CD14-positive monocyte (primary cell): Measurements from ENCODE around the gene PRR15. TPM values are rescaled to one million over a fixed set of nuclear protein-coding genes. Genes with fewer than 3 reads are reported as not detected.

Source experiments
- DNase-seq, 3 donors: peaks; one replicate each; pipeline ENCODE4 v3.0.0-alpha.2; 2011 to 2022
- H2AFZ ChIP-seq: 2 replicates; pipeline ENCODE4 v1.6.0; 2012; ENCODE audit warnings: mild to moderate bottlenecking, low read depth, low read length, inconsistent platforms; ENCODE audit not compliant: insufficient read depth, poor library complexity, severe bottlenecking
- H3K27ac ChIP-seq, 2 donors: 1 replicate in 1 of 2; 2 replicates in 1 of 2; pipeline ENCODE4 v1.5.1; 2012 to 2013; ENCODE audit warnings: low read length in 2 of 2, control low read depth in 1 of 2, inconsistent platforms in 1 of 2, low read depth in 1 of 2, mild to moderate bottlenecking in 1 of 2
- H3K27me3 ChIP-seq, 2 donors: one replicate each; pipeline versions ENCODE4 v1.6.0 to v1.6.1; 2011 to 2013; ENCODE audit warnings: low read length in 2 of 2; ENCODE audit not compliant: control insufficient read depth in 2 of 2, insufficient read depth in 2 of 2
- H3K36me3 ChIP-seq, 2 donors: replicated peaks in 1 of 2; 1 replicate in 1 of 2; 2 replicates in 1 of 2; pipeline versions ENCODE4 v1.5.1 to v1.6.1; 2012 to 2013; ENCODE audit warnings: low read length in 2 of 2, control low read depth in 1 of 2, inconsistent platforms in 1 of 2, mild to moderate bottlenecking in 1 of 2; ENCODE audit not compliant: insufficient read depth in 2 of 2, control insufficient read depth in 1 of 2
- H3K4me1 ChIP-seq, 2 donors: 1 replicate in 1 of 2; 2 replicates in 1 of 2; pipeline versions ENCODE4 v1.5.1 to v1.6.1; 2012 to 2013; ENCODE audit warnings: low read length in 2 of 2, control low read depth in 1 of 2, inconsistent platforms in 1 of 2, mild to moderate bottlenecking in 1 of 2, moderate library complexity in 1 of 2; ENCODE audit not compliant: insufficient read depth in 2 of 2, control insufficient read depth in 1 of 2
- H3K4me2 ChIP-seq: replicated peaks from 2 replicates; pipeline ENCODE3; 2012; ENCODE audit warnings: low read length, moderate library complexity, mild to moderate bottlenecking; ENCODE audit not compliant: poor library complexity, severe bottlenecking; ENCODE audit errors: extremely low read depth
- H3K4me3 ChIP-seq, 3 experiments: fragments of 200-600 bp in 1 of 3; sonication (generic) in 1 of 3; replicated peaks in 1 of 3; 1 replicate in 2 of 3; 2 replicates in 1 of 3; pipeline ENCODE4 v1.5.1; 2011 to 2013; ENCODE audit warnings: low read length in 3 of 3, mild to moderate bottlenecking in 3 of 3, control low read depth in 2 of 3, low read depth in 2 of 3, inconsistent platforms in 1 of 3, moderate library complexity in 1 of 3
- H3K79me2 ChIP-seq: 2 replicates; pipeline ENCODE4 v1.6.0; 2012; ENCODE audit warnings: mild to moderate bottlenecking, control low read depth, inconsistent platforms, low read length, moderate library complexity; ENCODE audit not compliant: insufficient read depth
- H3K9ac ChIP-seq: 2 replicates; pipeline ENCODE4 v1.6.0; 2017; ENCODE audit warnings: low read length, mild to moderate bottlenecking; ENCODE audit not compliant: insufficient read depth, poor library complexity, severe bottlenecking
- H3K9me3 ChIP-seq, 2 donors: replicated peaks in 1 of 2; 1 replicate in 1 of 2; 2 replicates in 1 of 2; pipeline versions ENCODE4 v1.5.1 to v1.6.1; 2012 to 2013; ENCODE audit warnings: low read length in 2 of 2, control low read depth in 1 of 2; ENCODE audit not compliant: control insufficient read depth in 1 of 2, insufficient read depth in 1 of 2
- H4K20me1 ChIP-seq: 2 replicates; pipeline ENCODE4 v1.6.0; 2012; ENCODE audit warnings: mild to moderate bottlenecking, low read length, control low read depth, moderate library complexity; ENCODE audit not compliant: insufficient read depth
- H3K27ac Mint-ChIP-seq, 7 donors: one replicate each; pipeline ENCODE4 v1.8.0; 2020; ENCODE audit warnings: mild to moderate bottlenecking in 7 of 7, mixed read lengths in 7 of 7, moderate library complexity in 6 of 7, inconsistent platforms in 2 of 7
- H3K27me3 Mint-ChIP-seq, 3 donors: one replicate each; pipeline ENCODE4 v1.8.0; 2021 to 2022; ENCODE audit warnings: low read depth in 3 of 3, mild to moderate bottlenecking in 3 of 3, mixed read lengths in 3 of 3, moderate library complexity in 3 of 3, inconsistent platforms in 1 of 3
- H3K36me3 Mint-ChIP-seq, 2 donors: one replicate each; pipeline ENCODE4 v1.8.0; 2020; ENCODE audit warnings: mixed read lengths in 2 of 2, inconsistent platforms in 1 of 2, mild to moderate bottlenecking in 1 of 2
- H3K4me1 Mint-ChIP-seq: one replicate; pipeline ENCODE4 v1.8.0; 2020; ENCODE audit warnings: mild to moderate bottlenecking, mixed read lengths
- H3K4me3 Mint-ChIP-seq, 2 donors: one replicate each; pipeline ENCODE4 v1.8.0; 2020; ENCODE audit warnings: mild to moderate bottlenecking in 2 of 2, mixed read lengths in 2 of 2, moderate library complexity in 1 of 2
- H3K9me3 Mint-ChIP-seq, 7 donors: one replicate each; pipeline ENCODE4 v1.8.0; 2020 to 2022; ENCODE audit warnings: mixed read lengths in 7 of 7, mild to moderate bottlenecking in 6 of 7, moderate library complexity in 6 of 7, inconsistent platforms in 2 of 7
- CTCF ChIP-seq: fragments of 200-600 bp; IDR thresholded peaks from one replicate; pipeline ENCODE4 v1.8.0; 2022; ENCODE audit warnings: antibody characterized with exemption, mild to moderate bottlenecking
- WGBS: methylation state at CpG from one replicate; pipeline ENCODE4 v1.1.5; 2013; ENCODE audit warnings: missing lambda C conversion rate; ENCODE audit not compliant: insufficient coverage; 5-methylcytosine and 5-hydroxymethylcytosine counted together
- intact Hi-C, 2 donors: fragments of 100-400 bp; cut with micrococcal nuclease; formaldehyde crosslinking; loops; one replicate each; pipeline versions ENCODE4 v1.15.0 to v1.15.1; 2023
- polyA plus RNA-seq, 3 donors: library from polyadenylated mRNA; depleted of rRNA in 1 of 3; unstranded in 2 of 3; stranded (reverse) in 1 of 3; fragments of 300-500 nt in 2 of 3; fragments of >200 nt in 1 of 3; fragmentation: Illumina TruSeq in 2 of 3; gene quantifications; 1 replicate in 2 of 3; 2 replicates in 1 of 3; pipeline ENCODE4 v1.2.3, GENCODE V29; 2012 to 2021

The PRR15 gene
- polyA plus RNA-seq, 3 donors = not detected

GRCh38 chr7:29567174-29567573, 3.5 kb downstream of the PRR15 start:
- no peak overlapping the region for H3K4me3 ChIP-seq
- peaks cover 43% of the 10 kb centered on the region in 2 donors for H3K4me1 ChIP-seq
- no peak overlapping the region for H3K9ac ChIP-seq
- H2AFZ ChIP-seq = no peak overlapping the region
- TF ChIP-seq CTCF = no peak
- H3K9me3 ChIP-seq = peaks cover 0 to 15% of the 10 kb centered on the region in 2 donors
- Mint-ChIP-seq H3K27ac (no peak overlapping the region), H3K4me3 (peak overlapping the region in 1 of 2 donors; percentile 98), H3K9me3 (peaks cover 0 to 22% (median 10%) of the 10 kb centered on the region in 7 donors), H3K27me3 (peaks cover 63 to 75% (median 64%) of the 10 kb centered on the region in 3 donors), H3K4me1 (peaks cover 41% of the 10 kb centered on the region), H3K36me3 (peaks cover 7 to 18% of the 10 kb centered on the region in 2 donors)
- whole genome bisulfite sequencing = no CpG with 5 or more reads among the region's 2 CpGs
- intact Hi-C loops = no loop called here
- peaks cover 66 to 81% of the 10 kb centered on the region in 2 donors for H3K27me3 ChIP-seq
- no peak overlapping the region for H3K27ac ChIP-seq
- no peaks in the 10 kb centered on the region for H3K79me2 ChIP-seq
- no peak overlapping the region for H3K4me2 ChIP-seq
- no peak for DNase-seq
- H3K36me3 ChIP-seq = no peaks in the 10 kb centered on the region
- H4K20me1 ChIP-seq = no peaks in the 10 kb centered on the region

GRCh38 chr7:29569648-29570047, 6.0 kb downstream of the PRR15 start:
- intact Hi-C loops = no loop called here

More at GRCh38 chr7:29569648-29570047, 6.0 kb downstream of the PRR15 start:
- Histone ChIP-seq H2AFZ (no peak overlapping the region), H3K79me2 (no peaks in the 10 kb centered on the region), H3K36me3 (no peaks in the 10 kb centered on the region), H3K9me3 (peaks cover 0 to 9% of the 10 kb centered on the region in 2 donors), H4K20me1 (no peaks in the 10 kb centered on the region), H3K9ac (no peak overlapping the region), H3K4me1 (peaks cover 21% of the 10 kb centered on the region in 2 donors), H3K27ac (no peak overlapping the region), H3K27me3 (peaks cover 47 to 65% of the 10 kb centered on the region in 2 donors), H3K4me2 (no peak overlapping the region), H3K4me3 (no peak overlapping the region)
- WGBS = 58% methylated on average over 5 of the region's 6 CpGs
- DNase-seq = no peak
- Mint-ChIP-seq H3K4me3 (no peak overlapping the region), H3K27me3 (peaks cover 42 to 53% (median 43%) of the 10 kb centered on the region in 3 donors), H3K36me3 (peaks cover 2 to 12% of the 10 kb centered on the region in 2 donors), H3K4me1 (peaks cover 21% of the 10 kb centered on the region), H3K27ac (no peak overlapping the region), H3K9me3 (peaks cover 0 to 10% (median 6%) of the 10 kb centered on the region in 7 donors)
- no peak for TF ChIP-seq CTCF
